ENCODE data around the gene U2AF2.

Gene U2AF2

DNA sequence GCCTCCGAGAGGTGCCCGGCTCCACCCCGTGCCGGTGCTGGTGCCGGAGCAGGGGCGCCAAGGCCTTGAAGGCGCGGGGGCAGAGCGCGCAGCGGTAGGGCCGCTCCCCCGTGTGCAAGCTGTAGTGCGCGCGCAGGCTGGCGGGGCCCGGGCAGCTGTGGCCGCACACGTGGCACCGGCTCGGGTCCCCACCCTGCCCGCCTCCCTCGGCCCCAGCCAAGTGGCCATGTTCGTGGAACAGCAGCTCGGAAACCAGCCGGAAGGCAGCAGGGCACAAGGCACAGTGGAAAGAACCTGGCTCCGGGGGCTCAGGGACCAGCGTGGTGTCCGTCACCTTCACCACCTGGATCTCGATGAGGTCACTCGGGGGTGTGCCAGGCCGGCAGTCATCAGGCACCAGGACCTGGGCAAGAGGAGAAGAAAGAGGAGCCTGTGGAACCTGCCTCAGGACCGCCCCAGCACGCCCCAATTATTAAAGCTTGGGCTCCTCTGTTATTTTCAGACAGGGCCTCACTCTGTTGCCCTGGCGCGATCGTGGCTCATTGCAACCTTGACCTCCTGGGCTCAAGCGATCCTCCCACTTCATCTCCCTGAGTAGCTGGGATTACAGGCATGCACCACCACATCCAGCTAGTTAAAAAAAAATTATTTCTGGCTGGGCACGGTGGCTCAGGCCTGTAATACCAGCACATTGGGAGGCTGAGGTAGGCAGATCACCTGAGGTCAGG, 32.4 kb upstream of the U2AF2 start:
- no peak for DNase-seq

DNA sequence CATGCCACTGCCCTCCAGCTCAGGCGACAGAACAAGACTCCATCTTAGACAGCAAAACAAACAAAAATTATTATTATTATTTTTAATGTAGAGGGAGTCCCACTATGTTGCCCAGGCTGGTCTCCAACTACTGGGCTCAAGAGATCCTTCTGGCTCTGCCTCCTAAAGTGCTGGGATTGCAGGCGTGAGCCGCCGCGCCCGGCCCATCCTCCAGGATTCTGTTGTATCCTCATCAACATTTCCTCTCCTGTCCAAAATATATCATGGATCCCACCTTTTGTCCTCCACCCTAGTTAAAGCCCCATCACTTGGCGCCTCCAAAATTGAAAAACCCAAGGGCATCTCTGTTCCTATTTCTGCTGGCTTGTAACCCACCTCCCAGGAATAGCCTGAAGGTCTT, 31.7 kb upstream of the U2AF2 start:
- DNase-seq, result no peak

DNA sequence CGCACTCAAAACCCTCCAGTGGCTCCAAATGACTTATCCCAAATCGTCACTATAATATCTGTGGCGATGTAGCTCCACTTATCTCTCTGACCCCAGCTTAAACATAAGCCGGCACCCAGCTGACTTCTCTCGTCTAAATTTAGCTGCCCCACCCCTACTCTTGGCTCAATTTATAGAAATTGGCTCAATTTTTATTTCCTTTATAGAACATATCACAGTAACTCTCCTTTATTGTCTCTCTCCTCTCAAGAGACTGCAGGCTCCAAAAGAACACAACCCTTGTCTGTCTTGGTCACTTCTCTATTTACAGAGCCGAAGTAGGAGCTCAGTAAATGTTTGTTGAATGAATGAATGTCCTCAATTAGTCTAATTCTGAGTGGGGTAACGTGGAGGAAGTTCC, 31.3 kb upstream of the U2AF2 start:
- DNase-seq, result no peak

DNA sequence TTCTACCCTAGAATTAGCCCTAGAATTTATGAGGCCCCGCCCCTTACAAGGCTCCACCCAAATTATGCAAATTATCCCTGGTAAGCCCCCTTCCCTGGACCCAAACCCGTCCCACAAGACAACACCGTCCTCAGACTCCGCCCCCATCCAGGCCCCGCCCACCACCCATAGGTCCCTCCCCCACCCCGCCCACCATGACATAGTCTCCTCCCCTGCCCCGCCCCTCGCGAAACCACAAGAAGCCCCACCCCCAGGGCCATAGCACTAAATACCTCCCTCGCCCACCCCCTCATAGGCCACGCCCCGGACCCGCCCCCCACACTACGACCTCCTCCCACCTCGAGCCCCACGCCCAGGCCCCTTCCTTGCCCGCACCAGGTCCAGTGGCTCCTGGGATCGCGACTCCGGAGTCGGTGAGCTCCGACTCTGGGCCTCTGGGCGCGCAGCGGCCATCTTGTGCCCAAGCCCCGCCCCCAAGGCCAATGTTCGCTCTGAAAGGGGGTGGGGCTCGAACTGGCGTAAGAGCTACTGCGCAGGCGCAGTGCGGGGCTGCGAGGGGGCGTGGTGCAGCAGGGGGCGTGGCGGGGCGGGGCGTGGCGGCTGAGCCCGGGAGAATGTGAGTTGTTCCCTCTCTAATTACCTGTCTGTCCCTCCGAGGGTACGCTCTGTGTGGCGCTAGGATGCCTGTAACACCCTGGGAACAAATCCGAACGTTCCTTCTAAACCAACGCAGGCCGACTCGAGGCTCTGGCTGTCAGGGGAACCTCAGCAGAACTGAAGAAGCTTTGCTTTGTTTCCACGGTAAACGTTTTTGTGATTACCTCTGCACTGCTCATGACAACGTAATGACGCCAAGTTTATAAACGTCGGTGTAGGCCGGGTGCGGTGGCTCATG, 30.5 kb upstream of the U2AF2 start, which contains the start of gene ZNF784:
ZNF784 (minus strand) TSS at position 458 of the 895 bp plus-strand sequence; CDS start at position 453, 5 bp downstream.
- peak; percentile 88 for DNase-seq

DNA sequence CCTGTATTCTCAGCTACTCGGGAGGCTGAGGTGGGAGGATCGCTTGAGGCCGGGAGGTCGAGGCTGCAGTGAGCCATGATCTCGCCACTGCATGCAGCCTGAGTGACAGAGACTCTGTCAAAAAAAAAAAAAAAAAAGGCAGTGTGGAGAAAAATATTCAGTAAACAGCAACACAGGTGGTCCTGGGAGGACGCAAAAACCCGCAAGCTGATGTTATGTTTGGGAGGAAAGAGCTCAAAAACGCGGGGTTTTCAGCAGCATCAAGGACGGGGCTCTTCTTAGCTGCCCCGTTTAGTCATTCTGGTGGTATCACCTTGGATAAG, 29.9 kb upstream of the U2AF2 start:
- no peak for DNase-seq

DNA sequence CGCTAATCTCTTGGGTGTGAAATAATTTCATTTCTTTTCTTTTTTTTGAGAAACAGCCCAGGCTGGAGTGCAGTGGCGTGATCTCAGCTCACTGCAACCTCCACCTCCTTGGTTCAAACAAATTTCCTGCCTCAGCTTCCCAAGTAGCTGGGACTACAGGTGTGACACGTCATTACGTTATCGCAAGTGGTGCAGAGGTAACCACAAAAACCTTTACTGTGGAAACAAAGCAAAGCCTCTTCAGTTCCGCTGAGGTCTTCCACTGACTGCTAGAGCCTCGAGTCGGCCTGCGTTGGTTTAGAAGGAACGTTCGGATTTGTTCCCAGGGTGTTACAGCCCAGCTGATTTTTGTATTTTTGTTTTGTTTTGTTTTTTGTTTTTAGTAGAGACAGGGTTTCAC, 28.5 kb upstream of the U2AF2 start:
- DNase-seq, result no peak

DNA sequence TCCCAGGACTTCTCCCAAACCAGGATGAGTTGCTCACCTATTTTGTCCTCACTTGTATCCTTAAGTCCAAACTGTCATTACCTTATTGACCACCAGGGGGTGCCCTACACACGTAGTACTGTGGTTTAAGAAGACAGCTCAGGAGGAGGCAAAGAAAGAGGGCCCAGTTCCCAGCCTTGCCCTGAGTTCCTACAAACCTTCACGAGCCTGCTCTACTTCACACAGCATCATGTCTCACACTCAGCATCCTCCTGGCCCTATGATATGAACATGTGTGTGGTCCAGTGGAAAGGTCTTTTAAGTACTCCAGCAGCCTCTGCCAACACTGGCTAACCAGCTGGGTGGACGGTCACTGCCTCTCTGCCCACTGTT, 22.4 kb upstream of the U2AF2 start:
- peak; percentile 86 for DNase-seq

DNA sequence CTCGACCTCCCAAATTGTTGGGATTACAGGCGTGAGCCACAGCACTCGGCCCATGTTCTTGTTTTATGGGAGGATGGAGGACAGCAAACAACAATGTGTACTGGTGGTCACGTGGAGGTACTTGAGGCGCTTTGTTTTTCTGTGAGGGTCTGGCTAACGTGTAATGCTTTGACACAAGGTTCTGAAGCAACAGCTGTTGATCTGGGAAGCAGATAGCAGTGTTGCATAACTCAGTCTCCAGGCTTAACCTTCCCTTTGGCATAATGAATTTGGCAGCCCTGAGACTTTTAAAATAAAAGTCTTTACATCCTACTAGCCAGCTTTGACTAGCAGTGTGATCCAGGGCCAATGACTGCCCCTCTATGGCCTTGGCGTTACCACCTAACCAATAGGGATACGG, 21.0 kb upstream of the U2AF2 start:
- no peak for DNase-seq

DNA sequence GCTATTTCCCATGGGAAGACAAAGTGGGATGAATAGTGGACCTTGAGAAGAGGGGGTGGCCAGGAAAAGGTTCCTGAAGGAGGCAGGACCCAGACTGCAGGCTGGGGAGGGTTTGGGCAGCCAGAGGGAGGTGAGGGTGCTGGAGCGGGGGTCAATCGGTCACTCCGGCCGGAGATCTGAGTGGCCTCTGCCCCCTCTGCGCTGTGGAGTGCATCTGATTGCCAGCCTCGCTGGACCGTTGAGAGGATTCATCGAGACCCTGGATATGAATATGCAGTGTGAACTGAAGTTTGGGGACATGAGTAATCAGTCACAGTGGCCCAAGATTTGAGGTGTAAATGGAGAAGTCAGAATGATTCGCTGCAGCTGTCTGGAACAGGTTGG, 19.5 kb upstream of the U2AF2 start:
- DNase-seq, result no peak

DNA sequence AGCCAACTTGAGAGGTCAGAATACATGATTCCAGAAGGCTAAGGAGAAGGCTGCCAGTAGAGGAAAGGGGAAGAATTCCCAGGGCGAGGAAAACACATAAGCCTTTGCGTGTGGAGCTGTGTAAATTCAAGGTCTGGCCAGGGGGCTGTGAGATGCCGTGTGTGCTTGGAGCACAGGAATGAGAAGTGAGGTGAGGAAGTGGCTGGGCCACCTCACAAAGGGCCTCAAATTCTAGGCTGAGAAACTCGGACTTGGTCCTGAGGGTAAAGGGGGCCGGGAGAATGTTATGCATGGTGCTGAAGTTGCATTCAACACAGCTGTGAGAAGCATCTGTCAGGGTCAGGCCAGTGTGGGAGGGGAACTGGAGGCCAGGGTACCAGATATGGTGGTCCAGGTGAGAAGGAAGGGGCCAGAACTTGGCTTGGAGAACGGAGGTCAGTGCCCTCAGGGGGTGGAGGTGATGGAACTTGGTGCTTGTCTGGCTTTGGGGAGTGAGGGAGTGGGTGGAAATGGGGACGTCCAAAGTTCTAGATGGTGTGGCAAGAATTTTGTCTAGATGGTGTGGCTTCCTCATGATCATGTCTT, 18.9 kb upstream of the U2AF2 start:
- DNase-seq, result no peak

DNA sequence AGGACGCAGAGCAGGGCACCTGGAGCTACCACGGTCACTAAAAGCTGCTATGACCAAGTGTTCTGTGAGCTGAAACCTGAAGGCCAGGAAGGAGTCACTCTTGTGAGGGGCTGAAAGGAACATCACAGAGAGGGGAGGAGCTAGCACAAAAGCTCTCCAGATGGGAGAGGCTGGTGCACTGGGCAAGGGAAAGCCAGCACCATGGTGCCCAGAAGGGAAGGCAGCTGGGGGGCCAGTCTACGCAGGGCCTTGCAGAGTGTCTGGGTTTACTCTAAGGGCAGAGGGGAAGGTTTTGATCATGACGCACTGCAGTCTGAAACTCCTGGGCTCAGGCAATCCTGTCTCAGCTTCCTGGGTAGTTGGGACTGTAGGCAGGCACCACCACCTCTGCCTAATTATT, 18.1 kb upstream of the U2AF2 start:
- no peak for DNase-seq

DNA sequence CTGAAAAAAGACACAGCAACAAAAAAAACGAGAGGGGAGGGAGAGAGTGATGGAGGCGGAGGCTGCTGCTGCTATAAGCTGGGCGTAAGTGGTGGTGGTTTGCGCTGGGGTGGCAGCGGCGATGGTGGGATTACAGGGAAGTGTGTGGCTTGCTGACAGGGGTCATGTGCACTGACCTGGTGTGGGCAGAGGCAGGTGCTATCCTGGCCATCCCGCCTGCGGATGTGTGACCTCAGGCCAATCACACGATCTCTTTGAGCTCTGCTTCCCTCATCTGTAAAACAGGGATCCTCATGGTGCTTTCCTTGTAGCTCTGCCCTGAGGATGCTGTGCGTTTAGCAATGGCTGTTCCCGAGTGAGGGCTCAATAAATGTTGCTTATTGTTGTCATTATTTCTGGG, 17.3 kb upstream of the U2AF2 start:
- DNase-seq, result no peak

DNA sequence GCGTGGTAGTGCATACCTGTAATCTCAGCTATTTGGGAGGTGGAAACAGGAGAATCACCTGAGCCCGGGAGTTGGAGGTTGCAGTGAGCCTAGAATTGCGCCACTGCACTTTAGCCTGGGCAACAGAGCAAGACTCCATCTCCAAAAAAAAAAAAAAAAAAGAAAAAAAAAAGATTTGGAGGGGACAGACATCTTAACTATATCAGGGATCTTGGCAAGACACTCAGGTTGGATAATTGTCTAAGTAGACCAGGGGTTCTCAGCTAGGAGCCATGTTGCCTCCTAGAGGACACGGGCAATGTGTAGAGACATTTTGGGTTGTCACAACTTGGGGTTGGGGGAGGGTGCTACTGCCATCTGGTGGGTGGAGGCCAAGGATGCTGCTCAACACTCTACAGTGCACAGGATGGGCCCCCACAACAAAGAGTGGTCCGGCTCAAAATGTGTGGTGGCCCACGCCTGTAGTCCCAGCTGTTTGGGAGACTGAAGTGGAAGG, 15.9 kb upstream of the U2AF2 start:
- DNase-seq, result peak; percentile 32

DNA sequence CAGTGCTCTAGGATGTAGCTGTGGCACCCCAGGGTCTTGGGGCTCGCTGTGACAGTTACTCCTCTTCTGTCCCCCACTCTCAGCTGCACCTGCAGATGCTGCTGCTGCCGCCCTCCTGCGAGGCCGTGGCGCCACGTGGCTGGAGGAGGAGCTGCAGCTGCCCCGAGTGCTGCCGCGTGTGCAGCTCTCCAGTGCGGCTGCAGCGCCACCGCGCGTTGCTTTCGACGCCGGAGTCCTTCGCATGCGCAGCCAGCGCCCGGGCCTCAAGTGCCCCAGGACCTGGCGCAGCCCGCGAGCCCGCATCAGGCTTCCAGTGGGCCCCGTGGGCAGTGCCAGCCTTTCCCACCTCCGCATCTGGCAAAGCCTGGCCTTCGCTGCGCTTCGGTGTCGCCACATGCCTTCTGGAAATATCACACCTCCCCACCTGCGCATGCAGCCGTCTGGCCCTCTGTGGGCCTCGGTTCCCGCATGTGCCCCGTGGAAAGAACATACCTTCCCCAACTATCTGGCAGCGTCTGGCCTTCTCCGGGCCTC, 14.7 kb upstream of the U2AF2 start:
- DNase-seq, result peak; percentile 72

DNA sequence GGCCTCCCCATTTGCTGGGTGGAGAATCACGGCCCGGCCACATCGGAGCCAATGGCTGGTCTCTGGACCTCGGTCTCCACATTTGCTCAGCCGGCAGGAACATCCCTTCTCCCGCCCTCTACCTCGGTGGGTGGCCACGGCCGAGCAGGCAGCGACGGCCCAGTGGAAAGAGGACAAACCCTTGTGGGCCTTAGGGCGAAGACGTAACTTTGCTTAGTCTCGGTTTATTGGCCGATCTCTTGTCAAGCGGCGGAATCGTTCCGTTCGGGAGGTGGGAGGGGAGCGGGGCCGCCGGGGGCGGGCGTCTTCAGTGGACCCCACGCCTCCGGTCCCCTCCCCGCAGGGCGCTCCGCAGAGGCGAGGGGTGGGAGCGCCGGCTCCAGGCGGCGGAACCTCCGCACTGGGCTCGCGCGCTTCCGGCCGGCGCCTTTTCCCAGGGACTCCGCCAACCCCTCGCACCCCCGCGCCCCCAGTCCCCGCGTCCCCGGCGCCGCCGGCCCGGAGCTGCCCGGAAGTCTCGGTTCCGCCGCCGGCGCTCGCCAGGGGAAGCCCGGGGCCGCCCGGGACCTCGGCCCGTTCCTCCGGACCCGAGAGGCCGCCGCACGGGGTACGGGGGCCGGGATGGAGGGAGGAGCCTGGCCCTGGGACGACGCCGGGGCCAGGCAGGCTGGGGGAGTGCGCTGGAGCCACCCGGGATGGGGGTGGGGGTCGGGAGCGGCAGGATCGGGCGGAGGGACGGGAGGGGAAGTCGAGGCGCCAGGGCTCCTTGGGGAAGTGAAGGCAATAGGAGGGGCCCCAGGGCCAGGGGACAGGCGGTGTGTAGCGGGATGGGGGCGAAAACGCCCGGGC, 14.0 kb upstream of the U2AF2 start, which contains the start of gene ZNF580:
ZNF580 (plus strand) TSS at position 426 of the 849 bp plus-strand sequence. CDS start 1,507 bp downstream, outside the sequence.
- peak; percentile 63 for DNase-seq

DNA sequence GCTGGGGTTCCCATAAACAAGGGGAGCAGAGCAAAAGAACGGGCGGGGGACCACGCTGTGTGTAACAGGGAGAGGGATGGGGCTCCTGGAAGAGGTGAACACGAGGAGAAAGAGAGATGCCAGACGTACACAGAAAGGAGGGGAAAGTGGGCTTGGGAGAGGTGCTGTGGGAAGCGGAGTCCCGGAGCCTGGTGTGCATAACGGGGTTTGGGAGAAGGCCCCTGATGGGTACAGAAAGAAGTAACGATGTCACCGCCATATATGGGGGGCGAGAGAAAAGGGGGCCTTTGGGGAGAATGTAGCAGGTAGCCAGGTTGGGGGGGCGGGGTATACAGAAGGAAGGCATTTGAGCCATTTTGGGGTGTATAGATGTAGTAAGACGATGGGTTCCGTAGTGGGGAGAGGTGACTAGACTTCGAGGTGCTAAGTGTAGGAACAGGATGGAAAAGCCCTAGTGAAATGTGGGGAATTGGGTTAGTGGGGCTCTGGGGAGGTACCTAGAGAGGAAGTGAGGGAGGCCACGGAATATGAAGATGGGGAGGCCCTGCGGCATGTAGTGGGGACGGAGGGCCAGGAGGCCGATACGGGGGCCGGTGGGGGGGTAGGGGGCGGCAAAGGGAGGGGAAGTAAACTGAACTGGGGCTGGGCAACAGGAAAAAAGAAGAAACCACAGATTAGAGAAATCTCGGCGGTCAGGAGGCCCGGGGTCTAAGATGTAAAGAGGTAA, 13.2 kb upstream of the U2AF2 start:
- DNase-seq, result peak; percentile 16

DNA sequence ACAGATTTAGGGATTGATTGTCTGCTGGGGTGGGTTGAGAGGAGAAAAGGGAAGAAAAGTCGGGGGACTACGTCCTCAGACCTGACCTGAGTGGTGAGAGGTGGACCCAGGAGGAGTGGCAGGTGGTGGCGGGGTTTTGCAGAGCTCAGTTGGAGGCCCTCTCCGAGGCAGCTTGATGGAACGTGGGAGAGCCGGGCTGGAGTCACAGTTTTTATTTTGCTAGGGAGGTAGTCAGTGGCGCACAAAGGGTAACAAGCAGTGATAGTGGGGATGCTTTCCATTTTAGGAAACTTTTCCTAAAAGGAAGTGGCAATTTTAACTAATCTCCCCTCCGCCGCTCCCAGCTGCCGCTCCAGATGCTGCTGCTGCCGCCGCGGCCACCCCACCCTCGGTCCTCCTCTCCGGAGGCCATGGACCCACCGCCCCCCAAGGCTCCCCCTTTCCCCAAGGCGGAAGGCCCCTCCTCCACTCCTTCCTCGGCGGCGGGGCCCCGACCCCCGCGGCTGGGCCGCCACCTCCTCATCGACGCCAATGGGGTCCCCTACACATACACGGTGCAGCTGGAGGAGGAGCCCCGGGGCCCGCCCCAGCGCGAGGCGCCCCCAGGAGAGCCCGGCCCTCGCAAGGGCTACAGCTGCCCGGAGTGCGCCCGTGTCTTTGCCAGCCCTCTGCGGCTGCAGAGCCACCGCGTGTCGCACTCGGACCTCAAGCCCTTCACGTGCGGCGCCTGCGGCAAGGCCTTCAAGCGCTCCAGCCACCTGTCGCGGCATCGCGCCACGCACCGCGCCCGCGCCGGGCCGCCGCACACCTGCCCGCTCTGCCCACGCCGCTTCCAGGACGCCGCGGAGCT, 12.5 kb upstream of the U2AF2 start:
- peak; percentile 24 for DNase-seq

DNA sequence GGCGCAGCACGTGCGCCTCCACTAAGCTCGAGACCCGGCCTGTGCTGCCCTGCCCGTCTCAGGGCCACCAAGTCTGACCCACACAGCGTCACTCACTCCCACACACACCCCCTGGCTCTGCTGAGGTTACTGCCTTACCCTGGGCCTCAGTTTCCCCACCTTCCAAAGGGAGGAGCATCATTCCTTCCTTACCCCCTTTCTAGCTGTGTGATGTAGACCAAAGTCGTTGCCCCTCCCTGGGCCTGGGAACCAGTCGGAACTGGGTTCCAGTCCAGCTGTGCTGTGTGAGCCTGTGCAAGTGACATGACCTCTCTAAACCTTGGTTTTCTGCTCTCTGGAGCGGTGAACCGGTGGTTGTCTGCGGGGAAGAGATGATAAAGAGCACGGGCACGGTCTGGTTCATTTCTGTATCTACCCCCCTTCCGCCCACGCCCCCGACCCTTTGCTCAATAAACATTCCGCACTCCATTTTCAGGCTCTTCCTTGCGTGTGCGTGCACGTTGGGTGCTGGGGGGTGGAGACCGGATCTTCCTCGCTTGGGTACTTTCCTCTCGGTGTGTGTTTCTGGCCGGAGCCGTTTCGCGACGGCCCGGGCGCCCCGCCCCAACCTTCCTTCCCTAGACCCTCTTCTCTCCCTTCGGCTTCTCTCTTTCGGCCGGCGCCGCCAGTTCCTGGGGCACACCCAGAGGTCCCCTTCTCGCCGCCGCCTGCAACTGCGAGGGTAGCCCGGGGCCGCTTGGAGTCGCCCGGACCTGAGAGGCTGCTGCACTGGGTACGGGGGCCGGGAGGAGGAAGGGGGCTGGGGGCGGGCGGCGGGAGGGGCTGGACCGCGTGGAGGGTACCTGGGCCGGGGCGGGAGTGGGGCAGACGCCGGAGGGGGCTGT, 11.6 kb upstream of the U2AF2 start, which contains the start of gene ZNF581:
ZNF581 (plus strand) TSS at position 647 of the 884 bp plus-strand sequence. CDS start 923 bp downstream, outside the sequence.
- peak; percentile 64 for DNase-seq

DNA sequence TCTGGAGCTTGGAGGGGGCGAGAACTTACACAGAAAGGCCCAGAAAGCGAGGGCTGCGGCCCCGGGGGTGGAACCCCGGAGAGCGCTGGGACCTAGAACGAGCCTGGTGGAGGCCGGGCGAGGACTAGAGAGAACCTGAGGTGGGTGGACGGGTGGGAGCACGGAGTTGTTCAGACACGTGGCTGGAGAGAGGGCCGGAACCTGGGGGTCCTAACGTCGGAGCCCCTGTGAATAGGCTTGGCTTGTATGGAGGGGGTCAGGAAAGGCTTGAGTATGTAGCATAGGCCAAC, 11.0 kb upstream of the U2AF2 start:
- no peak for DNase-seq

Measured in NCI-H345 (cell line).